ENCODE measurements around the gene GPR35. TPM values are rescaled to one million over a fixed set of nuclear protein-coding genes. Genes with fewer than 3 reads are reported as not detected.
A peak's percentile ranks its signal among the peaks of the same experiment; 100 is the strongest.

GPR35 gene
- polyA plus RNA-seq, 1 experiment: 0.17 TPM

GRCh38 chr2:240603081-240603835, 22.0 kb upstream of the GPR35 start:
- ChIA-PET POLR2A (no interaction called here), CTCF (interaction anchor here (1.1 to 1.5 kb wide), 3 partner anchors 10 to 237 kb away, joined by 3 to 7 read pairs (median 4); no protein-coding TSS in a partner anchor)
- Histone ChIP-seq H3K4me3 (ENCODE audit: low read depth, low read length) (no peak overlapping the region), H3K27me3 (ENCODE audit: control insufficient read depth, insufficient read depth, low read length) (no peaks in the 10 kb centered on the region), H3K36me3 (ENCODE audit: control insufficient read depth, insufficient read depth, low read length) (no peaks in the 10 kb centered on the region; the same call in 1 of the 2 replicates)
- DNase-seq (ENCODE audit: low read depth): no peak
- no peak for TF ChIP-seq CTCF (IDR thresholded peaks at IDR 0.05; ENCODE audit: insufficient read depth, low read depth, low read length)

GRCh38 chr2:240603846-240604245, 21.4 kb upstream of the GPR35 start:
- Histone ChIP-seq H3K4me3 (ENCODE audit: low read depth, low read length) (no peak overlapping the region), H3K36me3 (ENCODE audit: control insufficient read depth, insufficient read depth, low read length) (no peaks in the 10 kb centered on the region; the same call in 1 of the 2 replicates), H3K27me3 (ENCODE audit: control insufficient read depth, insufficient read depth, low read length) (no peaks in the 10 kb centered on the region)
- CTCF ChIA-PET: interaction anchor here (1.2 to 1.5 kb wide), 2 partner anchors 10 to 236 kb away, joined by 4 to 7 read pairs; no protein-coding TSS in a partner anchor
- DNase-seq (ENCODE audit: low read depth): no peak
- POLR2A ChIA-PET: no interaction called here
- TF ChIP-seq CTCF (IDR thresholded peaks at IDR 0.05; ENCODE audit: insufficient read depth, low read depth, low read length): no peak

GRCh38 chr2:240604291-240604938, 20.9 kb upstream of the GPR35 start:
- no peak for DNase-seq (ENCODE audit: low read depth)
- peak; percentile 57 for TF ChIP-seq CTCF (IDR thresholded peaks at IDR 0.05; ENCODE audit: insufficient read depth, low read depth, low read length)
- POLR2A ChIA-PET: no interaction called here
- CTCF ChIA-PET: interaction anchor here (1.2 to 1.5 kb wide), 2 partner anchors 11 to 236 kb away, joined by 4 to 7 read pairs; no protein-coding TSS in a partner anchor
- Histone ChIP-seq H3K36me3 (ENCODE audit: control insufficient read depth, insufficient read depth, low read length) (no peaks in the 10 kb centered on the region), H3K27me3 (ENCODE audit: control insufficient read depth, insufficient read depth, low read length) (no peaks in the 10 kb centered on the region), H3K4me3 (ENCODE audit: low read depth, low read length) (no peak overlapping the region)

GRCh38 chr2:240604939-240605716, 20.2 kb upstream of the GPR35 start:
- ChIA-PET CTCF (interaction anchor here (0.8 to 1.2 kb wide), 2 partner anchors 11 kb away, joined by 3 to 4 read pairs; no protein-coding TSS in a partner anchor), POLR2A (no interaction called here)
- Histone ChIP-seq H3K27me3 (ENCODE audit: control insufficient read depth, insufficient read depth, low read length) (no peaks in the 10 kb centered on the region), H3K36me3 (ENCODE audit: control insufficient read depth, insufficient read depth, low read length) (no peaks in the 10 kb centered on the region), H3K4me3 (ENCODE audit: low read depth, low read length) (no peak overlapping the region)
- no peak for TF ChIP-seq CTCF (IDR thresholded peaks at IDR 0.05; ENCODE audit: insufficient read depth, low read depth, low read length)
- DNase-seq (ENCODE audit: low read depth): no peak

All from BJ (cell line).